ENCODE results near the gene CNTRL. TPM values are rescaled to one million over a fixed set of nuclear protein-coding genes. Genes with fewer than 3 reads are reported as not detected.
A peak's percentile ranks its signal among the peaks of the same experiment; 100 is the strongest.
"Not testable (repeated sequence)": the region's sequence is repeated elsewhere in the genome, so short reads cannot be mapped to it uniquely, and the experiment has no call there.

CNTRL gene
- total and polyA plus RNA-seq, 12 donors: 2.5 to 7.5 (median 4.2) TPM

DNA sequence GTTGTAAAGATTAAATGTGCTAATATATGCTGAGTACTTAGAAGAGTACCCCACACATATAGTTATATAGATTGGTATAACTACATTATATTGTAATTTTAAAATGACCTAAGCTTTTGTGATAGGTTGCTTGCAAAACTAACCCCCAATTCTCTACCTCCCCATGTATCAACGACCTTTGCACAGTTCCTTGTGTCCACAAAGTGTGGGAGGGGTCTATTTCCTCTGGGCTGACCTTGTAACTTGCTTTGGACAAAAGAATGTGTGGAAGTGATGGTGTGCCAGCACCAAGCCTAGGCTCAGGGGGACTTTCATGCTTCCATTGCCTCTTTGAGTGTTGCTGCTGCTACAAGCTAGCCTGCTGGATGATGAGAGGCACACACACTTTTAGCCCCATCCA is 45.3 kb upstream of the CNTRL start:
- WGBS, 2 donors: 56 to 77% methylated on average over 1 of the region's 1 CpG
- no peak for DNase-seq
- H3K4me1 ChIP-seq: no peaks in the 10 kb centered on the region
- ATAC-seq: no peak
- peaks cover 0 to 6% (median 0%) of the 10 kb centered on the region in 9 donors for H3K36me3 ChIP-seq
- H3K4me3 ChIP-seq: no peak overlapping the region
- no peaks in the 10 kb centered on the region for H3K27me3 ChIP-seq
- no peak overlapping the region for H3K27ac ChIP-seq
- H3K9me3 ChIP-seq: peaks cover 0 to 12% (median 0%) of the 10 kb centered on the region in 11 donors
- TF ChIP-seq, protein P1, sequence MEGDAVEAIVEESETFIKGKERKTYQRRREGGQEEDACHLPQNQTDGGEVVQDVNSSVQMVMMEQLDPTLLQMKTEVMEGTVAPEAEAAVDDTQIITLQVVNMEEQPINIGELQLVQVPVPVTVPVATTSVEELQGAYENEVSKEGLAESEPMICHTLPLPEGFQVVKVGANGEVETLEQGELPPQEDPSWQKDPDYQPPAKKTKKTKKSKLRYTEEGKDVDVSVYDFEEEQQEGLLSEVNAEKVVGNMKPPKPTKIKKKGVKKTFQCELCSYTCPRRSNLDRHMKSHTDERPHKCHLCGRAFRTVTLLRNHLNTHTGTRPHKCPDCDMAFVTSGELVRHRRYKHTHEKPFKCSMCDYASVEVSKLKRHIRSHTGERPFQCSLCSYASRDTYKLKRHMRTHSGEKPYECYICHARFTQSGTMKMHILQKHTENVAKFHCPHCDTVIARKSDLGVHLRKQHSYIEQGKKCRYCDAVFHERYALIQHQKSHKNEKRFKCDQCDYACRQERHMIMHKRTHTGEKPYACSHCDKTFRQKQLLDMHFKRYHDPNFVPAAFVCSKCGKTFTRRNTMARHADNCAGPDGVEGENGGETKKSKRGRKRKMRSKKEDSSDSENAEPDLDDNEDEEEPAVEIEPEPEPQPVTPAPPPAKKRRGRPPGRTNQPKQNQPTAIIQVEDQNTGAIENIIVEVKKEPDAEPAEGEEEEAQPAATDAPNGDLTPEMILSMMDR (IDR thresholded peaks at IDR 0.05): no peak
- intact Hi-C loops (cut with DNase I): no loop called here

DNA sequence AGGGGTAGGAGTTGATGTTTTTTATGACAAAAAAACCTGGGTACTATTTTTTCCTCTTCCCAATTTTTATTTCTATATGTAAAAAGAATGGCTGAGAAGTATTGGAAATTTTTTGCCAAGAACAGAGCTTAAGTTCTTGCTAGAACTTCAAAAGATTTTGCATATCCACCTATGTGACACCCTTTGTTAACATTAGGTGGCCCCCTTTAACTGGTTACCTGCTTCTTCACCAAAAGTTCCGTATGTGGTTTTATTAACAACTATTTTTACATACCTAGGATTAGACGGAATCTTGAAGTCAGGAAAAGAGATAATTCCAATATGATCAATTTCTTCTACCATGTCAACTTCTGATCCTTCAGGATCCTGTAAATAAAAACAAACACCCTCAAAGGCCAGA is 40.2 kb upstream of the CNTRL start:
- Histone ChIP-seq H3K4me1 (no peaks in the 10 kb centered on the region), H3K4me3 (no peak overlapping the region), H3K27me3 (no peaks in the 10 kb centered on the region), H3K9me3 (peaks cover 0 to 10% (median 0%) of the 10 kb centered on the region in 11 donors), H3K27ac (no peak overlapping the region), H3K36me3 (peaks cover 0 to 6% (median 0%) of the 10 kb centered on the region in 9 donors)
- TF ChIP-seq, protein P1 (IDR thresholded peaks at IDR 0.05): no peak
- ATAC-seq (no peak), DNase-seq (no peak)
- intact Hi-C loops (cut with DNase I): no loop called here
- 85 to 92% methylated on average over 2 of the region's 2 CpGs for WGBS, 2 donors

- H3K27me3 ChIP-seq; ATAC-seq; H3K4me1 ChIP-seq; DNase-seq; H3K36me3 ChIP-seq; H3K9me3 ChIP-seq; H3K4me3 ChIP-seq; H3K27ac ChIP-seq; intact Hi-C loops (cut with DNase I): not testable (repeated sequence)
Observed at GRCh38 chr9:121035717-121036116, 39.0 kb upstream of the CNTRL start.

DNA sequence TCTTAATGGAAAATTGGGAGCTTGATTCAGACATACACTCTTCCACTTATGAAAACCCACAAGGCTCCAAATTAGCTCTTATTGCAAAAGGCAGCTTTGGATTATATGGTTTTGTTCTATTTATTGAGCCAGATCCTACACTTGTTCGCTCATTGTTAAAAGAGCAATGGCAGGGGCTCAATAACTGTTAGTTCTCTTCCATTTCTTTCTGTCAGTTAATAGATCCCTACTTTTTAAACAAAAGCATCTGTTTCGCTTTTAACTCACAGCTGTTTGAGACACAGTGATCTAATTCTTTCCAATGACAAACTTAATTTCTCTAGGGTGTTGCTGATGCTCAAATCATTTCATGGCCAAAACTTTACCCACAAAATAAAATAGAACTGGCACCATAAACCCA is 36.4 kb upstream of the CNTRL start:
- no peak for DNase-seq
- Histone ChIP-seq H3K27me3 (no peaks in the 10 kb centered on the region), H3K9me3 (peaks cover 0 to 10% (median 0%) of the 10 kb centered on the region in 11 donors), H3K36me3 (peaks cover 0 to 4% (median 0%) of the 10 kb centered on the region in 9 donors), H3K4me3 (no peak overlapping the region), H3K27ac (peak overlapping the region in 1 of 10 donors; percentile 7), H3K4me1 (no peaks in the 10 kb centered on the region)
- TF ChIP-seq, protein P1 (IDR thresholded peaks at IDR 0.05): no peak
- ATAC-seq: no peak
- intact Hi-C loops (cut with DNase I): no loop called here
- WGBS, 2 donors: 92 to 95% methylated on average over 2 of the region's 2 CpGs

DNA sequence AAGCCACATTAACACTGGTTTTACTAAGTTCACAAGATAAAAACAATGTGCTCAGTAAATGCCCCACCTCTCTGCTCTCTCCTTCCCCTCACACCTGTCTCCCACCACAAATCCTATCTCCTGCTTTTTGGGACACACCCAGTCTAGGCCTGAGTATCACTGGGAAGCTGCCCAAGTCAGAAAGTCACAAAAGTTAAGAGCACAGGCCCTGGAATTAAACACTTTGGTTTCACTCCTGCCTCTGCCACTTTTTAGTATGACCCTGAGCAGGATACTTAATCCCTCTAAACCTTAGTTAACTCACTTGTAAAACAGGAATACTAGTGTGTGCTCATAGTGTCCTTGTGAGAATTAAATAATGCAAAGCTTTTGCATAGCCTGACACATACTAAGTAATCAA is 36.0 kb upstream of the CNTRL start:
- TF ChIP-seq, protein P1 (IDR thresholded peaks at IDR 0.05): no peak
- Histone ChIP-seq H3K9me3 (peaks cover 0 to 10% (median 0%) of the 10 kb centered on the region in 11 donors), H3K27ac (peak overlapping the region in 1 of 10 donors; percentile 7), H3K36me3 (peaks cover 0 to 4% (median 0%) of the 10 kb centered on the region in 9 donors), H3K4me1 (no peaks in the 10 kb centered on the region), H3K4me3 (no peak overlapping the region), H3K27me3 (no peaks in the 10 kb centered on the region)
- DNase-seq (no peak), ATAC-seq (no peak)
- intact Hi-C loops (cut with DNase I): no loop called here

All from heart right ventricle (tissue), 16 donors.